GM23248 (cell line): ENCODE data around the gene HAUS8. TPM values are rescaled to one million over a fixed set of nuclear protein-coding genes. Genes with fewer than 3 reads are reported as not detected.

Experiments used
- DNase-seq: peaks from one replicate; pipeline ENCODE4 v3.0.0-alpha.2; 2015
- H2AFZ ChIP-seq: fragments of 200-600 bp; sonication (generic); 2 replicates; pipeline ENCODE4 v1.6.1; 2016; ENCODE audit warnings: antibody characterized with exemption
- H3F3A ChIP-seq: fragments of 200-600 bp; sonication (generic); 2 replicates; pipeline ENCODE4 v1.6.1; 2016; ENCODE audit warnings: mild to moderate bottlenecking, antibody characterized with exemption, mixed run types; ENCODE audit not compliant: insufficient read depth
- H3K27ac ChIP-seq: fragments of 200-600 bp; sonication (generic); 2 replicates; pipeline ENCODE4 v1.5.1; 2016; ENCODE audit warnings: mild to moderate bottlenecking
- H3K27me3 ChIP-seq: fragments of 200-600 bp; sonication (generic); replicated peaks from 2 replicates; pipeline ENCODE4 v1.6.1; 2016; ENCODE audit warnings: mild to moderate bottlenecking; ENCODE audit not compliant: insufficient read depth
- H3K36me3 ChIP-seq: fragments of 200-600 bp; sonication (generic); 2 replicates; pipeline ENCODE4 v1.6.1; 2016; ENCODE audit warnings: low read depth, mild to moderate bottlenecking
- H3K4me1 ChIP-seq: fragments of 200-600 bp; sonication (generic); 2 replicates; pipeline ENCODE4 v1.6.1; 2016; ENCODE audit warnings: mild to moderate bottlenecking; ENCODE audit not compliant: insufficient read depth
- H3K4me2 ChIP-seq: fragments of 200-600 bp; sonication (generic); one replicate; pipeline ENCODE4 v1.6.1; 2016; ENCODE audit warnings: mild to moderate bottlenecking; ENCODE audit not compliant: unreplicated experiment
- H3K4me3 ChIP-seq: fragments of 200-600 bp; sonication (generic); 2 replicates; pipeline ENCODE4 v1.5.1; 2016; ENCODE audit warnings: mild to moderate bottlenecking
- H3K79me2 ChIP-seq: fragments of 200-600 bp; sonication (generic); 2 replicates; pipeline ENCODE4 v1.6.1; 2016; ENCODE audit warnings: mild to moderate bottlenecking; ENCODE audit not compliant: insufficient read depth
- H3K9ac ChIP-seq: fragments of 200-600 bp; sonication (generic); 2 replicates; pipeline ENCODE4 v1.6.1; 2016; ENCODE audit warnings: mild to moderate bottlenecking
- H3K9me2 ChIP-seq: fragments of 200-600 bp; sonication (generic); 2 replicates; pipeline ENCODE4 v1.6.1; 2016; ENCODE audit warnings: mixed run types, mild to moderate bottlenecking, moderate library complexity; ENCODE audit not compliant: insufficient read depth
- H3K9me3 ChIP-seq: fragments of 200-600 bp; sonication (generic); one replicate; pipeline ENCODE4 v1.6.1; 2017; ENCODE audit warnings: low read depth
- H4K20me1 ChIP-seq: fragments of 200-600 bp; sonication (generic); 2 replicates; pipeline ENCODE4 v1.6.0; 2016; ENCODE audit not compliant: insufficient read depth
- EZH2 ChIP-seq: fragments of 200-600 bp; sonication (generic); IDR thresholded peaks from 2 replicates; pipeline ENCODE4 v1.6.1; 2018; ENCODE audit warnings: antibody characterized with exemption, mild to moderate bottlenecking; ENCODE audit not compliant: insufficient read depth, poor library complexity, severe bottlenecking
- EZH2phosphoT487 ChIP-seq: fragments of 200-600 bp; sonication (generic); IDR thresholded peaks from 2 replicates; pipeline ENCODE4 v1.6.1; 2018; ENCODE audit warnings: antibody characterized with exemption, moderate library complexity, mild to moderate bottlenecking, low read depth; ENCODE audit not compliant: insufficient read depth
- WGBS, 2 experiments: methylation state at CpG; one replicate each; pipeline ENCODE4 v1.1.6; 2015 to 2017; ENCODE audit warnings: low lambda C conversion rate in 2 of 2, low coverage in 1 of 2; ENCODE audit errors: missing lambda C conversion rate in 2 of 2; 5-methylcytosine and 5-hydroxymethylcytosine counted together
- in situ Hi-C: fragments of 300-500 bp; cut with MboI; formaldehyde crosslinking; loops from 2 replicates; pipeline ENCODE4 v1.15.0; 2020
- polyA plus RNA-seq: library from polyadenylated mRNA; unstranded; fragments of >200 nt; fragmentation: Nextera tagmentation; extraction: Ambion mirVana; gene quantifications from 2 replicates; pipeline ENCODE4 v1.2.1, GENCODE V29; 2016
- total RNA-seq: library from RNA; depleted of rRNA; stranded (reverse); fragments of >200 nt; shearing (Covaris generic); gene quantifications from 2 replicates; pipeline ENCODE4 v1.2.3, GENCODE V29; 2014

HAUS8 gene
- total and polyA plus RNA-seq, 2 experiments from 2014 or later, result 3.4 to 8.2 TPM

DNA sequence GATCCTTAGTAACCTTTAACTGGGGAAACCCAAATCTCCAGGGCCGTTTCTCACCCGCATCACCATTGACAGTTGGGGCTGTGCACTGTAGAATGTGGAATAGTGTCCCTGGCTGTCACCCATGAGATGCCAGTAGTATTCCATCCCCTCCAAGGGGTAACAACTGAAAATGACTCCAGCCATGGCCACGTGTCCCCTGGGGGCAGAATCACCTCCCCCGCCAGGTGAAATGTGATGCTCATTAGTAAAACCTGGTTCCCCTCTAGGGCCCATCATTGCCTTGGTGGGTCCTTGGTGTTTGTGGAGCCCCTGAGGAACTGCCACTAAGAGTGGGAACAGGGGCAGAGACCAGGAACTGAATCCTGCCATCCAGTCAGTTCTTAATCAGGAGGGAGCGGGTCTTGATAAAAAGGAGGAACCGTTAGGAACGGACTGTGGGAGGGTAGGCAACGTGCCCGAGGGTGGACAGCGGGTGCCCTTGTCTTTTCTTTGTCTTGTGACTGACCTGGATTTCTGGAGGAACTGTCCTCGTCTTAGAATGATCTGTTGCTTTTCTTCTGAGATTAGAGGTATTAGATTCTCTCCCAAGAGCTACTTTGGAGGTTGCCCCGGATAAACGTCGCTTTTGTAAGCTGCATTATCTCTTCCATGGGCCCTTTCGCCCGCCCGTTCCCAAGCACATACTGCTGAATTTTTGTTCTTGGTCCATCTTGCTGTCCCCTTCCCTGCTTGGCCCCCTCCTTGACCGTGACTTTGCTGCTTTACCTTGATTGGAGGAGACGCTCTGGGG lies 3.9 kb upstream of the HAUS8 start:
- Histone ChIP-seq H3F3A (peaks cover 39% of the 10 kb centered on the region), H3K27me3 (no peaks in the 10 kb centered on the region), H3K4me3 (peak overlapping the region; percentile 77), H3K9me3 (no peaks in the 10 kb centered on the region), H4K20me1 (no peaks in the 10 kb centered on the region), H3K79me2 (peaks cover 85% of the 10 kb centered on the region), H3K27ac (peak overlapping the region; percentile 99), H2AFZ (no peak overlapping the region), H3K9me2 (no peaks in the 10 kb centered on the region), H3K36me3 (no peaks in the 10 kb centered on the region), H3K4me2 (peak overlapping the region; percentile 88), H3K9ac (peak overlapping the region; percentile 96), H3K4me1 (peaks cover 29% of the 10 kb centered on the region)
- TF ChIP-seq EZH2 (no peak), EZH2phosphoT487 (no peak)
- 34 to 38% methylated on average over 19 of the region's 19 CpGs for WGBS, 2 experiments
- in situ Hi-C loops, result loop anchor here (10.0 kb wide), 1 partner anchor 196 kb away; no protein-coding TSS in a partner anchor
- DNase-seq, result peak; percentile 45

- no peaks in the 10 kb centered on the region for H4K20me1 ChIP-seq
- peaks cover 30% of the 10 kb centered on the region for H3K4me1 ChIP-seq
- no peak overlapping the region for H2AFZ ChIP-seq
- peak overlapping the region; percentile 99 for H3K27ac ChIP-seq
- TF ChIP-seq EZH2phosphoT487 (no peak), EZH2 (no peak)
- no peaks in the 10 kb centered on the region for H3K9me2 ChIP-seq
- no peaks in the 10 kb centered on the region for H3K36me3 ChIP-seq
- peak; percentile 28 for DNase-seq
- H3F3A ChIP-seq, result peaks cover 39% of the 10 kb centered on the region
- in situ Hi-C loops, result loop anchor here (10.0 kb wide), 1 partner anchor 197 kb away; no protein-coding TSS in a partner anchor
- WGBS, 2 experiments, result 84 to 86% methylated on average over 19 of the region's 19 CpGs
- no peaks in the 10 kb centered on the region for H3K27me3 ChIP-seq
- H3K79me2 ChIP-seq, result peaks cover 83% of the 10 kb centered on the region
- H3K9me3 ChIP-seq, result no peaks in the 10 kb centered on the region
- peak overlapping the region; percentile 88 for H3K4me2 ChIP-seq
- peak overlapping the region; percentile 91 for H3K4me3 ChIP-seq
- H3K9ac ChIP-seq, result peak overlapping the region; percentile 96
Observed at GRCh38 chr19:17078036-17078919, 3.0 kb upstream of the HAUS8 start.

- Histone ChIP-seq H3K27ac (peak overlapping the region; percentile 99), H4K20me1 (no peaks in the 10 kb centered on the region), H3K4me2 (peak overlapping the region; percentile 87), H3K4me1 (peaks cover 30% of the 10 kb centered on the region), H3K9me3 (no peaks in the 10 kb centered on the region), H3K79me2 (peaks cover 80% of the 10 kb centered on the region), H3K36me3 (no peaks in the 10 kb centered on the region), H2AFZ (no peak overlapping the region), H3K27me3 (no peaks in the 10 kb centered on the region), H3K9ac (peak overlapping the region; percentile 96), H3F3A (peaks cover 39% of the 10 kb centered on the region), H3K9me2 (no peaks in the 10 kb centered on the region), H3K4me3 (peak overlapping the region; percentile 91)
- TF ChIP-seq EZH2, result no peak
- no peak for TF ChIP-seq EZH2phosphoT487
- no peak for DNase-seq
- in situ Hi-C loops, result loop anchor here (10.0 kb wide), 1 partner anchor 197 kb away; no protein-coding TSS in a partner anchor
- 83 to 86% methylated on average over 17 of the region's 17 CpGs for WGBS, 2 experiments
Observed at GRCh38 chr19:17077447-17078028, 2.3 kb upstream of the HAUS8 start.

GRCh38 chr19:17076543-17076991 lies 1.3 kb upstream of the HAUS8 start:
- DNase-seq, result peak; percentile 44
- peak overlapping the region; percentile 84 for H3K27ac ChIP-seq
- H3K4me1 ChIP-seq, result peaks cover 30% of the 10 kb centered on the region
- H3K9me2 ChIP-seq, result no peaks in the 10 kb centered on the region
- H3K9ac ChIP-seq, result peak overlapping the region; percentile 96
- H3K27me3 ChIP-seq, result no peaks in the 10 kb centered on the region
- no peaks in the 10 kb centered on the region for H3K36me3 ChIP-seq
- H3K4me2 ChIP-seq, result peak overlapping the region; percentile 87
- H3K79me2 ChIP-seq, result peaks cover 76% of the 10 kb centered on the region
- H3K9me3 ChIP-seq, result no peaks in the 10 kb centered on the region
- TF ChIP-seq EZH2 (no peak), EZH2phosphoT487 (no peak)
- no peak overlapping the region for H2AFZ ChIP-seq
- in situ Hi-C loops, result loop anchor here (10.0 kb wide), 1 partner anchor 198 kb away; no protein-coding TSS in a partner anchor
- 1 to 3% methylated on average over 10 to 12 of the region's 12 CpGs for WGBS, 2 experiments
- no peaks in the 10 kb centered on the region for H4K20me1 ChIP-seq
- peaks cover 39% of the 10 kb centered on the region for H3F3A ChIP-seq
- H3K4me3 ChIP-seq, result peak overlapping the region; percentile 91
